ENCODE results near the gene DGKZ.
A peak's percentile ranks its signal among the peaks of the same experiment; 100 is the strongest.

Gene DGKZ

GRCh38 chr11:46390331-46391171 is 43.3 kb downstream of the DGKZ start:
- peak overlapping the region; percentile 60 for H3K4me3 ChIP-seq (ENCODE audit: low read length)
- H3K4me1 ChIP-seq (ENCODE audit: insufficient read depth, low read length), result peaks cover 16% of the 10 kb centered on the region
- no peak overlapping the region for H3K9ac ChIP-seq (ENCODE audit: low read depth, low read length)
- no peaks in the 10 kb centered on the region for H3K9me3 ChIP-seq (ENCODE audit: insufficient read depth, low read depth, low read length)
- H3K27me3 ChIP-seq (ENCODE audit: insufficient read depth, low read length), result peaks cover 79% of the 10 kb centered on the region
- H3K27ac ChIP-seq (ENCODE audit: low read depth, low read length), result no peak overlapping the region
- H3K36me3 ChIP-seq (ENCODE audit: insufficient read depth, low read length), result no peaks in the 10 kb centered on the region
- WGBS, result 9% methylated on average over 49 of the region's 49 CpGs

GRCh38 chr11:46391186-46391577 is 43.9 kb downstream of the DGKZ start:
- no peaks in the 10 kb centered on the region for H3K36me3 ChIP-seq (ENCODE audit: insufficient read depth, low read length)
- H3K4me3 ChIP-seq (ENCODE audit: low read length), result peak overlapping the region; percentile 53
- H3K27me3 ChIP-seq (ENCODE audit: insufficient read depth, low read length), result peaks cover 76% of the 10 kb centered on the region
- WGBS, result 6% methylated on average over 31 of the region's 31 CpGs
- H3K4me1 ChIP-seq (ENCODE audit: insufficient read depth, low read length), result peaks cover 16% of the 10 kb centered on the region
- H3K9me3 ChIP-seq (ENCODE audit: insufficient read depth, low read depth, low read length), result no peaks in the 10 kb centered on the region
- H3K27ac ChIP-seq (ENCODE audit: low read depth, low read length), result no peak overlapping the region
- H3K9ac ChIP-seq (ENCODE audit: low read depth, low read length), result no peak overlapping the region

- H3K4me1 ChIP-seq (ENCODE audit: insufficient read depth, low read length), result peaks cover 16% of the 10 kb centered on the region
- H3K27ac ChIP-seq (ENCODE audit: low read depth, low read length), result no peak within 1 kb of the TSS
- no peaks in the 10 kb centered on the region for H3K36me3 ChIP-seq (ENCODE audit: insufficient read depth, low read length)
- H3K27me3 ChIP-seq (ENCODE audit: insufficient read depth, low read length), result peaks cover 70% of the 10 kb centered on the region
- H3K9ac ChIP-seq (ENCODE audit: low read depth, low read length), result no peak within 1 kb of the TSS
- H3K9me3 ChIP-seq (ENCODE audit: insufficient read depth, low read depth, low read length), result no peaks in the 10 kb centered on the region
- WGBS, result under 1% methylated on average over 123 of the region's 123 CpGs
- peak within 1 kb of the TSS; percentile 60 for H3K4me3 ChIP-seq (ENCODE audit: low read length)
These were observed 44.5 kb downstream of the DGKZ start, which contains the start of gene CHRM4 for GRCh38 chr11:46391578-46392420. TSS of gene CHRM4 (minus strand) at chr11:46391776. CDS start at chr11:46386557, 5,219 bp downstream.

- H3K27ac ChIP-seq (ENCODE audit: low read depth, low read length), result no peak overlapping the region
- WGBS, result 2% methylated on average over 71 of the region's 71 CpGs
- no peak overlapping the region for H3K9ac ChIP-seq (ENCODE audit: low read depth, low read length)
- H3K27me3 ChIP-seq (ENCODE audit: insufficient read depth, low read length), result peaks cover 62% of the 10 kb centered on the region
- peak overlapping the region; percentile 53 for H3K4me3 ChIP-seq (ENCODE audit: low read length)
- H3K36me3 ChIP-seq (ENCODE audit: insufficient read depth, low read length), result peaks cover 6% of the 10 kb centered on the region
- H3K4me1 ChIP-seq (ENCODE audit: insufficient read depth, low read length), result peaks cover 15% of the 10 kb centered on the region
- no peaks in the 10 kb centered on the region for H3K9me3 ChIP-seq (ENCODE audit: insufficient read depth, low read depth, low read length)
These were observed 45.4 kb downstream of the DGKZ start for GRCh38 chr11:46392421-46393230.

- WGBS, result 61% methylated on average over 3 of the region's 4 CpGs
- Histone ChIP-seq H3K27ac (ENCODE audit: low read depth, low read length) (no peak overlapping the region), H3K27me3 (ENCODE audit: insufficient read depth, low read length) (peaks cover 56% of the 10 kb centered on the region), H3K4me3 (ENCODE audit: low read length) (peak overlapping the region; percentile 53), H3K36me3 (ENCODE audit: insufficient read depth, low read length) (peaks cover 12% of the 10 kb centered on the region), H3K4me1 (ENCODE audit: insufficient read depth, low read length) (peaks cover 10% of the 10 kb centered on the region), H3K9ac (ENCODE audit: low read depth, low read length) (no peak overlapping the region), H3K9me3 (ENCODE audit: insufficient read depth, low read depth, low read length) (no peaks in the 10 kb centered on the region)
These were observed 46.0 kb downstream of the DGKZ start for GRCh38 chr11:46393231-46393616.

GRCh38 chr11:46393759-46394158 is 46.5 kb downstream of the DGKZ start:
- H3K27ac ChIP-seq (ENCODE audit: low read depth, low read length), result no peak overlapping the region
- 93% methylated on average over 4 of the region's 4 CpGs for WGBS
- peaks cover 5% of the 10 kb centered on the region for H3K4me1 ChIP-seq (ENCODE audit: insufficient read depth, low read length)
- H3K4me3 ChIP-seq (ENCODE audit: low read length), result no peak overlapping the region
- H3K27me3 ChIP-seq (ENCODE audit: insufficient read depth, low read length), result peaks cover 51% of the 10 kb centered on the region
- no peaks in the 10 kb centered on the region for H3K9me3 ChIP-seq (ENCODE audit: insufficient read depth, low read depth, low read length)
- no peak overlapping the region for H3K9ac ChIP-seq (ENCODE audit: low read depth, low read length)
- peaks cover 12% of the 10 kb centered on the region for H3K36me3 ChIP-seq (ENCODE audit: insufficient read depth, low read length)

GRCh38 chr11:46397526-46397925 is 50.3 kb downstream of the DGKZ start:
- H3K4me1 ChIP-seq (ENCODE audit: insufficient read depth, low read length), result no peaks in the 10 kb centered on the region
- no peak overlapping the region for H3K4me3 ChIP-seq (ENCODE audit: low read length)
- H3K27ac ChIP-seq (ENCODE audit: low read depth, low read length), result no peak overlapping the region
- peaks cover 13% of the 10 kb centered on the region for H3K36me3 ChIP-seq (ENCODE audit: insufficient read depth, low read length)
- WGBS, result 95% methylated on average over 19 of the region's 19 CpGs
- no peak overlapping the region; the same call in 1 of the 2 replicates for H3K9ac ChIP-seq (ENCODE audit: low read depth, low read length)
- H3K9me3 ChIP-seq (ENCODE audit: insufficient read depth, low read depth, low read length), result no peaks in the 10 kb centered on the region
- peaks cover 13% of the 10 kb centered on the region for H3K27me3 ChIP-seq (ENCODE audit: insufficient read depth, low read length)

- Histone ChIP-seq H3K4me1 (ENCODE audit: insufficient read depth, low read length) (no peaks in the 10 kb centered on the region), H3K36me3 (ENCODE audit: insufficient read depth, low read length) (peaks cover 32% of the 10 kb centered on the region), H3K27ac (ENCODE audit: low read depth, low read length) (no peak overlapping the region), H3K4me3 (ENCODE audit: low read length) (no peak overlapping the region), H3K9ac (ENCODE audit: low read depth, low read length) (no peak overlapping the region), H3K27me3 (ENCODE audit: insufficient read depth, low read length) (no peaks in the 10 kb centered on the region), H3K9me3 (ENCODE audit: insufficient read depth, low read depth, low read length) (no peaks in the 10 kb centered on the region)
- 88% methylated on average over 6 of the region's 6 CpGs for WGBS
These were observed 56.0 kb downstream of the DGKZ start for GRCh38 chr11:46402957-46403902.

GRCh38 chr11:46404476-46405017 is 57.3 kb downstream of the DGKZ start:
- no peak overlapping the region for H3K9ac ChIP-seq (ENCODE audit: low read depth, low read length)
- WGBS, result 97% methylated on average over 4 of the region's 5 CpGs
- H3K27me3 ChIP-seq (ENCODE audit: insufficient read depth, low read length), result no peaks in the 10 kb centered on the region
- no peaks in the 10 kb centered on the region for H3K9me3 ChIP-seq (ENCODE audit: insufficient read depth, low read depth, low read length)
- no peaks in the 10 kb centered on the region for H3K4me1 ChIP-seq (ENCODE audit: insufficient read depth, low read length)
- H3K4me3 ChIP-seq (ENCODE audit: low read length), result no peak overlapping the region
- no peak overlapping the region for H3K27ac ChIP-seq (ENCODE audit: low read depth, low read length)
- peaks cover 40% of the 10 kb centered on the region for H3K36me3 ChIP-seq (ENCODE audit: insufficient read depth, low read length)

GRCh38 chr11:46407635-46408034 is 60.4 kb downstream of the DGKZ start:
- no peak overlapping the region for H3K27ac ChIP-seq (ENCODE audit: low read depth, low read length)
- H3K36me3 ChIP-seq (ENCODE audit: insufficient read depth, low read length), result peaks cover 41% of the 10 kb centered on the region
- no peaks in the 10 kb centered on the region for H3K9me3 ChIP-seq (ENCODE audit: insufficient read depth, low read depth, low read length)
- 85% methylated on average over 10 of the region's 10 CpGs for WGBS
- H3K4me1 ChIP-seq (ENCODE audit: insufficient read depth, low read length), result 0 out of 2 replicates have a peak, but pooled peaks cover 4% of the 10 kb centered on the region
- H3K4me3 ChIP-seq (ENCODE audit: low read length), result no peak overlapping the region
- no peaks in the 10 kb centered on the region for H3K27me3 ChIP-seq (ENCODE audit: insufficient read depth, low read length)
- no peak overlapping the region for H3K9ac ChIP-seq (ENCODE audit: low read depth, low read length)

Data from HUES64 (cell line).